GM12873 (cell line): ENCODE results near the gene ENKD1.

Experiments
- TF ChIP-seq, protein P1 (sequence below): IDR thresholded peaks from 2 replicates; pipeline ENCODE4 v1.5.1; 2012; ENCODE audit warnings: low read depth, mild to moderate bottlenecking, moderate library complexity, low read length, control low read depth; ENCODE audit not compliant: insufficient read depth; ENCODE audit errors: missing control alignments

The ENKD1 gene

DNA sequence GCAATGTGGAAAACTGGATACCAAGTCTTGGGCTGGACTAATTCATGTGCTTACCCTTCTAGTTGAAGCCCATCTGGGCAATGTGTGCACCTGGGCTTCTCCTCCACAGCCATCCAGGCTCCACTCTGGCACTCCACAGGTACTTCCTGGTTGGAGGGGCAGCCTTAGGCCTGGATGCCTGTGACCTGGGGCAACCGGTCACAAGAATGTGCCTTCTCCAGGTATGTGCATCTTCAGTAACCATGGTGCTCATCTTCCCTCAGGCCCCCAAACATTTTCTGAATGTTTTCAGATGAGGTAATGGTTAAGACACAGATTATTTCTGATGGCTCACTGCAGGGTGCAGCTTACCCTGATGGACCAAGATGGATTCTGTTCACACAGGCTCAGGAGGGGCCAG is 11.2 kb upstream of the ENKD1 start:
- TF ChIP-seq, protein P1, sequence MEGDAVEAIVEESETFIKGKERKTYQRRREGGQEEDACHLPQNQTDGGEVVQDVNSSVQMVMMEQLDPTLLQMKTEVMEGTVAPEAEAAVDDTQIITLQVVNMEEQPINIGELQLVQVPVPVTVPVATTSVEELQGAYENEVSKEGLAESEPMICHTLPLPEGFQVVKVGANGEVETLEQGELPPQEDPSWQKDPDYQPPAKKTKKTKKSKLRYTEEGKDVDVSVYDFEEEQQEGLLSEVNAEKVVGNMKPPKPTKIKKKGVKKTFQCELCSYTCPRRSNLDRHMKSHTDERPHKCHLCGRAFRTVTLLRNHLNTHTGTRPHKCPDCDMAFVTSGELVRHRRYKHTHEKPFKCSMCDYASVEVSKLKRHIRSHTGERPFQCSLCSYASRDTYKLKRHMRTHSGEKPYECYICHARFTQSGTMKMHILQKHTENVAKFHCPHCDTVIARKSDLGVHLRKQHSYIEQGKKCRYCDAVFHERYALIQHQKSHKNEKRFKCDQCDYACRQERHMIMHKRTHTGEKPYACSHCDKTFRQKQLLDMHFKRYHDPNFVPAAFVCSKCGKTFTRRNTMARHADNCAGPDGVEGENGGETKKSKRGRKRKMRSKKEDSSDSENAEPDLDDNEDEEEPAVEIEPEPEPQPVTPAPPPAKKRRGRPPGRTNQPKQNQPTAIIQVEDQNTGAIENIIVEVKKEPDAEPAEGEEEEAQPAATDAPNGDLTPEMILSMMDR = no peak

DNA sequence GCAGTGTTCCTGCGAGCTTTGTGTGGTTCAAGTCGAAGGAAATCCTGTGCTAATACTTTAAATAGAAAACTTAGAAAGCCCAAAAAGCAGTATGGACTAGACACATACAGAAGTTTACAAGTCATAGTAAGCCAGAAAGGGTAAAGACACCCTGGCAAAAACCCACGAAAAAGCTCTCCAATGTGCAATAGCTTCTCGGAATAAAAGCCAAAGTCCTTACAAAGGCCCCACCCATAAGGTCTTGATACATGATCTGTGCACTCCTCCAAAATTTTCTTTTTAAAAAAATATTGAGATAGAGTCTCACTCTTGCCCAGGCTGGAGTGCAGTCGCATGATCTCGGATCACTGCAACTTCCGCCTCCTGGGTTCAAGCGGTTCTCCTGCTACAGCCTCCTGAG is 10.4 kb upstream of the ENKD1 start:
- TF ChIP-seq, protein P1 = no peak

DNA sequence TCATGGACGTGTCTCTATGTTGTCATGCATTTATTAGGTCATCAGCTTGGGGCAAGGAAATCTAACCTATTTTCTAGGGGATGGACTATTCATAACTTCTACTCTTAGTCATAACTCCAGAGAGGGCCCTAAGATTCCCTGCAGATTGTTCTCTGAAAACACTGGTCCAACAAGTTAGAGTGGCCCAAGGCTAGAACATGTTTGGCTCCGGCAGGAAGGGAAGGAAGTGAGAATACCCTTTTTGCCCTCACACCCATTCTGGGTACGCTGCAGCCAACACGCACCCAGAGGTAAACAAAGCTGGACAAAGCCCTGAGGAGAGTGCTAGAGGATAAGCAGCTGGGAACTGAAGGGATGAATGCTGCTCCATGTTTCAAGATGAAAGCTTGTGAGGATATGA is 10.0 kb upstream of the ENKD1 start:
- TF ChIP-seq, protein P1 = no peak

DNA sequence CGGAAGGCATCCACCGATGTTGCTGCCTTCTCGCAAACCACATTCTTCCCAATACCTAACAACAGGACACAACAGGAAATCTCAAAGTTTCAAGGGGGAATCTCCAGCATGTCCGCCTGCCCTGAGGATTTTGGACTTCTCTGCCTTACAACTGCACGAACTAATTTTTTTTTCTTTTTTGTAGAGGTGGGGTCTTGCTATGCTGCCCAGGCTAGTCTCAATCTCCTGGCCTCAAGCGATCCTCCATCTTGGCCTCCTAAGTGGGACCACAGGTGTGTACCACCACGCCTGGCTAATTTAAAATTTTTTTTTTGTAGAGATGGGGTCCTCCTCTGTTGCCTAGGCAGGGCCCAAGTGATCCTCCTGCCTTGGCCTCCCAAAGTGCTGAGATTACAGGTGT is 9.4 kb upstream of the ENKD1 start:
- TF ChIP-seq, protein P1 = no peak

DNA sequence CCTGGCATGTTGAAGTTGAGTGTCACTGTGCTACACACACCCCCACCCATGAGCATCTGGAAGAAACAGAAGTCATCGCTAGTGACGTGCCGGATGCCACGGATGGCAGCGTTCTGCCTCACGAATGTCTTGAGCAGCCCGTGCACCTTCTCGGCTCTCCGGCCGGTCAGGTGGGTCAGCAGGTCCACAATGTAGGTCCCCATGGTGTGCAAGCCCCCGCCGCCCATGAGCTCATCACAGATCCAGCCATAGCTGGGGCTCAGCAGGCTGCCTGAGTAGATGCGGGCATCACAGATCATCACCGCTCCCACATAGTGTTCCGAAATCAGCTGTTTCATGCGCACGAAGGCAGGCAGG is 9.0 kb upstream of the ENKD1 start:
- TF ChIP-seq, protein P1 = no peak

DNA sequence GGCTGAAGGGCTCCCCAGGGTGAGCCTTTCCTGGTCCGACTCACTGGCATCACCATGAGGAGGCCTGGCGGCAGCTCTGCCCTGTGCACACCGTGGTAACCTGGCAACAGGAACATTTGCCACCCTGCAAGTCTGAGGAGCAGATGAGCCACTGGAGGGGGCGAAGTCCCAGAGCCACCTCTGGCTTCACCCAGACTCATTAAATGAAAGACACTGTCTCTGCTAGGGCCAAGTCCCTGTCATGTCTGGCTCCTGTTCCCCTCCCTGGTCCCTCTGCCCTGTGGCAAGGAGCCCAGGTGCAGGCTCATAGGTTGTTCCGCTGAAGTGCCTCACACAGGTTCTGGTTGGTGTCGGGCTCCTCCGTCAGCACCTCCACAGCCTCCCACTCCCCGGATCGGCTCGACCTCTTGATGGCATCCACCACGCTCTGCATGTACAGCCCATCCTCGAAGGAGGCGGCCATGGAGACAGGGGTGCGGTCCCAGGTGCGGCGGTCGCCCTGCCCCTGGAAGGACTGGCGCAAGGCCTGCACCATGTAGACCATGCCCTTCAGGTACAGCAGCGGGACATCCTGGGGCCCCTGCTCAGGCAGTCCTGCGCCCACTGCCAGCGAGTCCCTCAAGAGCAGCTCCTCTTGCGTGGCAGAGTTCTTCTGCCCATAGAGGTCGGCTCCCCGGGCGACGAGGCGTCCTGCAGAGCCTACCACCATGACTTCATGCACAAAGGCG is 8.5 kb upstream of the ENKD1 start:
- TF ChIP-seq, protein P1 = no peak

DNA sequence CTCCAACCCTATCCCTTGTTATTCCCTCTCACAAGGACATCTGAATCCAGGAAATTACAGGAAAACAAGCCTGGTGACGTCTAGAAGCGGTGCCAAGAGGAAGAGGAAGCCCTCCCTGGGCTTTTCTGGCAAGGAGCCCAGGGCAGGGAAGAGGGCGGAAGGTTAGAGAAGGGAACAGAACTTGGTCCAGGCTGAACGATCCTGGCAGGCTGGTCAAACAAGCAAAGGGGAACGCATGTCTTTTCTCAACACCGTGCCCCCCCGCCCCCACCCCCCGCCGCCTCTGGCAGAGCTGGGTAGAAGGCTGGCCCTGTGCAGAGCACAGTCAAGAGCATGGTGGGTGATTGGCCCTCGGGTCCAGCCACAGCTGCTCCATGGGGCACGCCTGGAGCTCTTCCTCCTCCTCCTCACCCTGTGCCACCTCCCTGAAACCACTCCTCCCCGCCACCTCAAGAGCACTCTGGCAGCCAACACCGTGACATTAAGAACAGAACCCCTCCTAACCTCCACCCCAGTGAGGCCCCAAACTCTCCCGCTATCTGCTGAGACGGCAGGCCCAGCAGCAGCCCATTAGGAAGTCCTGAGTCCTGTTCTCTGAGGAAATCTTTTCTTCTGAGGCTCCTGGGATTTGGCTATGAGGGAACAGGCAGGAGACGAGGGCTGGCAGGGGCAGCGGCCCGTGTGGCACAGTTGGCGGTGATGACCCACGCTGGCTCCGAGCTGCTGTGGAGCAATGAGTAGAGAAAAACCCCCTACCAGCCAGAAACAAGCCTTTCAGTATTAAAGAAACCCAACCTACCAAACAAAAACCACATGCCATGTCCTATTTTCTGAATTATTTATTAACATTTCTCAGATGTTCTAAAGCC is 7.4 kb upstream of the ENKD1 start:
- TF ChIP-seq, protein P1 = no peak
